Thyroid gland (tissue), 4 donors: ENCODE data around the gene ABTB1. TPM values are rescaled to one million over a fixed set of nuclear protein-coding genes. Genes with fewer than 3 reads are reported as not detected.
A peak's percentile ranks its signal among the peaks of the same experiment; 100 is the strongest.

ENCODE experiments used
- DNase-seq, 2 donors: peaks; one replicate each; pipeline ENCODE4 v3.0.0-alpha.2; 2019
- H3K27ac ChIP-seq, 3 donors: fragments of 200-600 bp; sonication (generic); 1 replicate in 2 of 3; 2 replicates in 1 of 3; pipeline ENCODE4 v1.5.1; 2016 to 2019; ENCODE audit warnings: mild to moderate bottlenecking in 1 of 3, moderate library complexity in 1 of 3
- H3K27me3 ChIP-seq: fragments of 200-600 bp; sonication (generic); one replicate; pipeline ENCODE4 v1.5.1; 2019
- H3K36me3 ChIP-seq, 2 donors: fragments of 200-600 bp; sonication (generic); one replicate each; pipeline ENCODE4 v1.5.1; 2016 to 2019
- H3K4me1 ChIP-seq, 2 donors: fragments of 200-600 bp; sonication (generic); one replicate each; pipeline ENCODE4 v1.5.1; 2017 to 2019
- H3K4me3 ChIP-seq, 3 donors: fragments of 200-600 bp; sonication (generic); replicated peaks in 1 of 3; 1 replicate in 2 of 3; 2 replicates in 1 of 3; pipeline ENCODE4 v1.5.1; 2016; ENCODE audit warnings: mild to moderate bottlenecking in 1 of 3
- H3K9me3 ChIP-seq: fragments of 200-600 bp; sonication (generic); one replicate; pipeline ENCODE4 v1.5.1; 2017
- CTCF ChIP-seq, 6 experiments: fragments of 200-600 bp in 3 of 6; fragments of 450-650 bp in 3 of 6; sonication (generic) in 3 of 6; IDR thresholded peaks; one replicate each; pipeline ENCODE4 v1.5.1; 2016 to 2019; ENCODE audit warnings: antibody characterized with exemption in 6 of 6, mild to moderate bottlenecking in 2 of 6, inconsistent platforms in 1 of 6, moderate library complexity in 1 of 6
- POLR2A ChIP-seq, 2 donors: fragments of 450-650 bp; IDR thresholded peaks; one replicate each; pipeline ENCODE4 v1.6.1; 2017; ENCODE audit warnings: antibody characterized with exemption in 2 of 2, mild to moderate bottlenecking in 2 of 2, moderate library complexity in 1 of 2
- WGBS, 2 donors: methylation state at CpG; one replicate each; pipeline ENCODE4 v1.1.5; 2017; 5-methylcytosine and 5-hydroxymethylcytosine counted together
- intact Hi-C: fragments of 100-400 bp; cut with DNase I; formaldehyde crosslinking; loops from one replicate; pipeline ENCODE4 v1.15.1; 2023
- total RNA-seq, 4 donors: library from RNA; depleted of rRNA; stranded (reverse); fragments of >200 nt; gene quantifications; one replicate each; pipeline ENCODE4 v1.2.3, GENCODE V29; 2016

The ABTB1 gene
- total RNA-seq, 4 donors from 2014 or later = 18.9 to 29.1 (median 24.4) TPM

GRCh38 chr3:127629467-127630403 is 43.0 kb upstream of the ABTB1 start:
- H3K27ac ChIP-seq = no peak overlapping the region
- peaks cover 6 to 7% of the 10 kb centered on the region in 2 donors for H3K4me1 ChIP-seq
- intact Hi-C loops = no loop called here
- 28 to 40% methylated on average over 37 to 42 of the region's 65 CpGs for WGBS, 2 donors
- TF ChIP-seq CTCF (IDR thresholded peaks at IDR 0.05) = no peak
- TF ChIP-seq POLR2A (IDR thresholded peaks at IDR 0.05) = no peak
- H3K36me3 ChIP-seq = no peaks in the 10 kb centered on the region
- H3K27me3 ChIP-seq = no peaks in the 10 kb centered on the region
- H3K4me3 ChIP-seq = peak overlapping the region in 1 of 3 donors; percentile 34
- no peaks in the 10 kb centered on the region for H3K9me3 ChIP-seq
- peak; percentile 13 to 19 for DNase-seq

GRCh38 chr3:127630811-127631714 is 41.7 kb upstream of the ABTB1 start:
- intact Hi-C loops = no loop called here
- no peak for DNase-seq
- H3K4me1 ChIP-seq = peaks cover 6 to 7% of the 10 kb centered on the region in 2 donors
- no peaks in the 10 kb centered on the region for H3K9me3 ChIP-seq
- 69 to 74% methylated on average over 12 of the region's 12 CpGs for WGBS, 2 donors
- TF ChIP-seq CTCF (IDR thresholded peaks at IDR 0.05) = no peak
- TF ChIP-seq POLR2A (IDR thresholded peaks at IDR 0.05) = no peak
- no peaks in the 10 kb centered on the region for H3K27me3 ChIP-seq
- H3K36me3 ChIP-seq = no peaks in the 10 kb centered on the region
- H3K27ac ChIP-seq = no peak overlapping the region
- H3K4me3 ChIP-seq = no peak overlapping the region

- TF ChIP-seq CTCF (IDR thresholded peaks at IDR 0.05) (no peak), POLR2A (IDR thresholded peaks at IDR 0.05) (no peak)
Measured at GRCh38 chr3:127632035-127632820, 40.5 kb upstream of the ABTB1 start.

GRCh38 chr3:127634653-127635052 is 38.1 kb upstream of the ABTB1 start:
- Histone ChIP-seq H3K9me3 (no peaks in the 10 kb centered on the region), H3K27ac (no peak overlapping the region), H3K36me3 (no peaks in the 10 kb centered on the region), H3K4me1 (peaks cover 3% of the 10 kb centered on the region in 2 donors), H3K27me3 (no peaks in the 10 kb centered on the region), H3K4me3 (no peak overlapping the region)
- DNase-seq = no peak
- no peak for TF ChIP-seq POLR2A (IDR thresholded peaks at IDR 0.05)
- no peak for TF ChIP-seq CTCF (IDR thresholded peaks at IDR 0.05)
- whole genome bisulfite sequencing, 2 donors = 87 to 89% methylated on average over 12 of the region's 12 CpGs
- intact Hi-C loops = no loop called here

More at GRCh38 chr3:127632035-127632820, 40.5 kb upstream of the ABTB1 start:
- intact Hi-C loops = no loop called here
- H3K4me1 ChIP-seq = peaks cover 6 to 7% of the 10 kb centered on the region in 2 donors
- no peaks in the 10 kb centered on the region for H3K27me3 ChIP-seq
- H3K9me3 ChIP-seq = no peaks in the 10 kb centered on the region
- DNase-seq = peak in 1 of 2 donors; percentile 13
- H3K4me3 ChIP-seq = no peak overlapping the region
- WGBS, 2 donors = 51 to 72% methylated on average over 8 of the region's 8 CpGs
- no peak overlapping the region for H3K27ac ChIP-seq
- H3K36me3 ChIP-seq = no peaks in the 10 kb centered on the region
